Upper lobe of right lung (tissue), 1 donor: ENCODE results near the gene PTPRN2. TPM values are rescaled to one million over a fixed set of nuclear protein-coding genes. Genes with fewer than 3 reads are reported as not detected.

ENCODE experiments used
- ATAC-seq: fragments of 200-7000 bp; cut with Tn5 transposase; one replicate; pipeline ENCODE4 v1.9.1; 2020; ENCODE audit warnings: mild to moderate bottlenecking, moderate library complexity
- DNase-seq: peaks from one replicate; pipeline ENCODE4 v3.0.0-alpha.2; 2020
- H3K27ac ChIP-seq: fragments of 200-600 bp; one replicate; pipeline ENCODE4 v1.8.0; 2022
- H3K27me3 ChIP-seq: fragments of 200-600 bp; one replicate; pipeline ENCODE4 v1.8.0; 2022; ENCODE audit warnings: mild to moderate bottlenecking
- H3K36me3 ChIP-seq: fragments of 200-600 bp; one replicate; pipeline ENCODE4 v1.8.0; 2022
- H3K4me1 ChIP-seq: fragments of 200-600 bp; one replicate; pipeline ENCODE4 v1.8.0; 2022
- H3K4me3 ChIP-seq: fragments of 200-600 bp; one replicate; pipeline ENCODE4 v1.8.0; 2022; ENCODE audit warnings: mild to moderate bottlenecking
- H3K9me3 ChIP-seq: fragments of 200-600 bp; one replicate; pipeline ENCODE4 v1.8.0; 2022
- CTCF ChIP-seq: fragments of 200-600 bp; IDR thresholded peaks from one replicate; pipeline ENCODE4 v1.8.0; 2022; ENCODE audit warnings: antibody characterized with exemption
- intact Hi-C: fragments of 100-400 bp; cut with DNase I; formaldehyde crosslinking; loops from one replicate; pipeline ENCODE4 v1.11.0; 2022
- total RNA-seq: library from RNA; stranded (reverse); fragmentation: NEBNext Ultra II Directional; extraction: Animal tissue kit (Norgen Biotek cat#: 25700); gene quantifications from one replicate; pipeline ENCODE4 v1.2.1, GENCODE V29; 2021
- donor health status: DM: no; HTN: yes; CAD: no; lungs with severe emphysema.

The PTPRN2 gene
- total RNA-seq, 1 donor from 2014 or later = 4.9 TPM

GRCh38 chr7:158620839-158621441 is 33.3 kb upstream of the PTPRN2 start:
- Histone ChIP-seq H3K4me1 (no peaks in the 10 kb centered on the region), H3K9me3 (no peaks in the 10 kb centered on the region), H3K27me3 (no peaks in the 10 kb centered on the region), H3K27ac (no peak overlapping the region), H3K36me3 (no peaks in the 10 kb centered on the region), H3K4me3 (no peak overlapping the region)
- ATAC-seq = peak; percentile 31
- DNase-seq = no peak
- intact Hi-C loops = no loop called here
- TF ChIP-seq CTCF = no peak

GRCh38 chr7:158620418-158620817 is 32.8 kb upstream of the PTPRN2 start:
- Histone ChIP-seq H3K27me3 (no peaks in the 10 kb centered on the region), H3K36me3 (no peaks in the 10 kb centered on the region), H3K9me3 (no peaks in the 10 kb centered on the region), H3K4me1 (no peaks in the 10 kb centered on the region), H3K27ac (no peak overlapping the region), H3K4me3 (no peak overlapping the region)
- intact Hi-C loops = no loop called here
- ATAC-seq (no peak), DNase-seq (no peak)
- no peak for TF ChIP-seq CTCF

GRCh38 chr7:158618745-158619140 is 31.1 kb upstream of the PTPRN2 start:
- no peak for TF ChIP-seq CTCF

GRCh38 chr7:158617737-158618128 is 30.1 kb upstream of the PTPRN2 start:
- H3K4me1 ChIP-seq = no peaks in the 10 kb centered on the region
- TF ChIP-seq CTCF = no peak
- no peaks in the 10 kb centered on the region for H3K9me3 ChIP-seq
- H3K4me3 ChIP-seq = no peak overlapping the region
- no peaks in the 10 kb centered on the region for H3K36me3 ChIP-seq
- intact Hi-C loops = no loop called here
- no peak overlapping the region for H3K27ac ChIP-seq
- H3K27me3 ChIP-seq = no peaks in the 10 kb centered on the region
- ATAC-seq = no peak
- no peak for DNase-seq

More at GRCh38 chr7:158618745-158619140, 31.1 kb upstream of the PTPRN2 start:
- no peaks in the 10 kb centered on the region for H3K9me3 ChIP-seq
- H3K4me3 ChIP-seq = no peak overlapping the region
- ATAC-seq (no peak), DNase-seq (no peak)
- H3K27ac ChIP-seq = no peak overlapping the region
- H3K36me3 ChIP-seq = no peaks in the 10 kb centered on the region
- intact Hi-C loops = no loop called here
- H3K27me3 ChIP-seq = no peaks in the 10 kb centered on the region
- H3K4me1 ChIP-seq = no peaks in the 10 kb centered on the region

DNA sequence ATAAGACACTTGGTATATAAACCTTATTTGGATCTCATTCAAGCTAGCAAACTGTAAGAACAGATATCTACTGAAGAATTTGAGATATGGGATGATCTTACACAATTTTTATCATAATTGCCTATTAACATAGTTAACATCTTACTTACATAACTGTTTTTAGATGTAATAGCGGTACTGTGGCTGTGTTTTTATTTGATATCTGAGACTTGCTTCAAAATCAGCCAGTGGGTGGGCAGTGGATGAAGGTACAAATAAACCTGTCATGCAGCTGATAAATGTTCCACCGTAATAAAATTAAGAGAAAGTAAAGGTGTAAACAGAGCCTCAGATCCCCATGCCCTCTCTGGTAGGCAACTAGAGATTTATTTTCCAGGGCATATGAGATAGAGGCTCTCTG is 28.4 kb upstream of the PTPRN2 start:
- no peaks in the 10 kb centered on the region for H3K27me3 ChIP-seq
- intact Hi-C loops = no loop called here
- H3K27ac ChIP-seq = no peak overlapping the region
- TF ChIP-seq CTCF = no peak
- H3K36me3 ChIP-seq = no peaks in the 10 kb centered on the region
- DNase-seq (no peak), ATAC-seq (no peak)
- H3K4me3 ChIP-seq = no peak overlapping the region
- no peaks in the 10 kb centered on the region for H3K9me3 ChIP-seq
- no peaks in the 10 kb centered on the region for H3K4me1 ChIP-seq

- intact Hi-C loops = no loop called here
- Histone ChIP-seq H3K36me3 (no peaks in the 10 kb centered on the region), H3K4me3 (no peak overlapping the region), H3K9me3 (no peaks in the 10 kb centered on the region), H3K4me1 (no peaks in the 10 kb centered on the region), H3K27ac (no peak overlapping the region), H3K27me3 (no peaks in the 10 kb centered on the region)
- no peak for ATAC-seq
- no peak for DNase-seq
- TF ChIP-seq CTCF = no peak
Observed at GRCh38 chr7:158614700-158615099, 27.1 kb upstream of the PTPRN2 start.
